ENCODE measurements around the gene ASB1. TPM values are rescaled to one million over a fixed set of nuclear protein-coding genes. Genes with fewer than 3 reads are reported as not detected.
"Not testable (repeated sequence)": the region's sequence is repeated elsewhere in the genome, so short reads cannot be mapped to it uniquely, and the experiment has no call there.

ASB1 gene
- total RNA-seq, 1 donor from 2014 or later: 31.0 TPM

DNA sequence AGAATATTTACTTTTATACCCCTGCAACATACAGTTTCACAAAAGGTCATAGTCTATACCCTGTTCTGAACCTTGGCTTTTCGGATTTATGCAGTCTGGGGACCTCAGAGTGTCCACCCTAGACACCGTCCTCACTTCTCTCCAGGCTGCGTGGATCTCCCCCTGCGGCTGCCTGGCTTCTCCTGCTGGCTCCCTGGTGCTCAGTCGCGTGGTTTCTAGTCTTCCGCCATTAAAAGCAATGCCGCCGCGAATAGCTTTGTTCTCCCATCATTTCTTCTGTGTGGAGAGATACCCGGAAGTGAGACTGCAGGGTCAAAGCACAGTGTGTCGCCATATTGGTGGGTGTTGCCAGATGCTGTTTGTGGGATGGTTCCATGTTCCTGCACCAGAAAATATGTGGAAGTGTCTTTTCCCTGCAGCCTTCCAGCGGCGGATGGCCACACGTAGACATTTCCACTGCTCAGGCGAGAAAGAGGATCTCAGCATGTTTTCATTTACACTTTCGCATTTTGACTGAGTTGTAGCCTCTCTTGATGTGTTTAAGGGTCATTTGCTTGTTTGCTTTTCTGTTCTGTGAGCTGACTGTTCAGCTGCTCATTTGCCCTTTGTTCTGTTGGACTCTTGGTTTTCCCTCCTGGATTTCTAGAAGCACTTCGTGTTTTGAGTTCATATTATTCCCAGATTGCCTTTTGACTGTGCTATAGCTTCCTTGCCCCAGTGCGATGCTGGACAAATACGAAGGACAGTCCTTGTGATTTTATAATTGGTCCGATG lies 22.9 kb upstream of the ASB1 start:
- DNase-seq (ENCODE audit: low spot score): no peak

DNA sequence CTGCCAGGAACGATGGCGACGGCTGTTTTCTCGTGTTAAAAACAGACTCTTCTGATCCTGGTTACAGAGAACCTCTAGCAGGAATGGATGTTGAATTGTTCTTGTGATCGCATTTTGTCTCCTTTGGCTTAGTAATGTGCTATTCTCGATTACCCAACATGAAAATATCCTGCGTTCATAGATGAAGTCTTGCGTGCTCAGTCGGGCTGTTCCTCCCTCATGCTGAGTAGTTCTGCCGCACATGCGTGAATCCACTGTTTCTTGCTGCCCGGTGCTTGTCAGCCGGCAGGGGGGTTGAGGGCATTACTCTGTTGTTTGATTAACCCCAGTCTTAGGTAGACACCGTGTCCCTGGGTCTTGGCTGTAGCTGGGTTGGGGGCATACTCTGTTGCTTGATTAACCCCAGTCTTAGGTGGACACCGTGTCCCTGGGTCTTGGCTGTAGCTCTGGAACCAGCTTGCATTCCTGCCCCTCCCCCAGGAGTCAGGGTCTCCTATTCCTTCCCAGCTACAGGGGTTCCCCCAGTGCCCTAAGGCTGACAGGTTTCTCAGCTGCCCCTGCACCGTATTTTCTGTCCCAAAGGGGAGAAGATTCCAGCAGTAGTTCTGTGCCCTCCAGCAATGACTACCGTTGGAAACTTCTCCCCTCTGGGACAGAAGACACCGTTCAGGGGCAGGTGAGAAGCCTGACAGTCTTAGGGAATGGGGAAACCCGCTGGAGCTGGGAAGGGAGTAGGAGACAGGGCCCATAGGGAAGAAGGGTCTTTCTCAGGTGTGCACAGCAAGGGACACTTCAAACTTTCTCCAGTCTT lies 22.1 kb upstream of the ASB1 start:
- DNase-seq (ENCODE audit: low spot score): no peak

GRCh38 chr2:238405217-238405555 lies 21.5 kb upstream of the ASB1 start:
- DNase-seq (ENCODE audit: low spot score): not testable (repeated sequence)

DNA sequence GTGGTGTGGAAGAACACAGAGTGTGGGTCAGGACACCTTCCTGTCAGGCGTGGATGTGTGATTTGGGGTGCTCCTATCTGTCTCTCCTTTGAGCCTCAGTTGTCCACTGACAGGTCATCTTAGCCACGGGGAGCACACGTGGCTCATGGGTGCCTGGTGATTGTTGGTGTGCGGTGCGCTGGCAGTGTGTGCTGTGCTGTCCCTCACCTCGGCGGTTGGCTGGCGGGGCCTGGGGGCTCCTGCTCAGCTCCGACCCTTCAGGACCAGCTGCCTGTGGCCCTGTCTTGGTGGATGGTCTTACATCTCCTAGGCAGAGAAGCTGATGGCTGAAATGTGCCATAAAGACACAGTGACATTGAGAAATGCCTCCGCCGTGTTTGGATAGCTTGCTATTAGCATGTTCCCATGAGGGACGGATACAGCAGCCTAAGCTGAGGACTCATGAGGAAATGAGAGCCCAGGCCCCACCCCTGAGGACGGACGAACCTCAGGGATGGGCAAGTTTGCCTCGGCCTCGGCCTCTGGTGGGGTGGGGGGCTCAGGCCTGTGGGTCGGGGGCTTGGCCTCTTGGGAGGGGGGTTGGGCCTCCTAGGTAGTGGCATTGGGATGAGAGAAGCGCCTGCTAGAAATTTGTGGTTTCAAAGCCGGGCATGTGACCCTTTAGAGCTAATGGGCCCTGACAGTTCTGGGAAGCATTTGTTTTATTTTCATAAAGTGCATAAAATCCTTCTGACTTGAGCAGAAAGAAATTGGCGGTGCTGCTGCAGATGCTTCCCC lies 20.3 kb upstream of the ASB1 start:
- no peak for DNase-seq (ENCODE audit: low spot score)

DNA sequence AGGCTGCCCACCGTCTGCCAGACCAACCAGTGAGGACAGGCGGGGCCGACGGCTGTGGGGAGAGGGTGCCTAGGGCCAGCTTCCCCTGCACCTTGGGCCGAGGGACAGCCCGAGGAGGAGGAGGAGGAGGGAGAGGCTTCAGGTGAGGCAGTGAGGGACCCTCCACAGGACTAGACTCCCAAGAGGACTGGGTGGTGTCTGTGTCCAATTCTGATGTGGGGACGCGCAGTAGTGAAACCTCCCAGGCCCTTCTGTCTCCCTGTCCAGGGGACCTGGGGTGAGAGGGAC lies 19.8 kb upstream of the ASB1 start:
- no peak for DNase-seq (ENCODE audit: low spot score)

- no peak for DNase-seq (ENCODE audit: low spot score)
These were observed 19.2 kb upstream of the ASB1 start for GRCh38 chr2:238407566-238407965.

DNA sequence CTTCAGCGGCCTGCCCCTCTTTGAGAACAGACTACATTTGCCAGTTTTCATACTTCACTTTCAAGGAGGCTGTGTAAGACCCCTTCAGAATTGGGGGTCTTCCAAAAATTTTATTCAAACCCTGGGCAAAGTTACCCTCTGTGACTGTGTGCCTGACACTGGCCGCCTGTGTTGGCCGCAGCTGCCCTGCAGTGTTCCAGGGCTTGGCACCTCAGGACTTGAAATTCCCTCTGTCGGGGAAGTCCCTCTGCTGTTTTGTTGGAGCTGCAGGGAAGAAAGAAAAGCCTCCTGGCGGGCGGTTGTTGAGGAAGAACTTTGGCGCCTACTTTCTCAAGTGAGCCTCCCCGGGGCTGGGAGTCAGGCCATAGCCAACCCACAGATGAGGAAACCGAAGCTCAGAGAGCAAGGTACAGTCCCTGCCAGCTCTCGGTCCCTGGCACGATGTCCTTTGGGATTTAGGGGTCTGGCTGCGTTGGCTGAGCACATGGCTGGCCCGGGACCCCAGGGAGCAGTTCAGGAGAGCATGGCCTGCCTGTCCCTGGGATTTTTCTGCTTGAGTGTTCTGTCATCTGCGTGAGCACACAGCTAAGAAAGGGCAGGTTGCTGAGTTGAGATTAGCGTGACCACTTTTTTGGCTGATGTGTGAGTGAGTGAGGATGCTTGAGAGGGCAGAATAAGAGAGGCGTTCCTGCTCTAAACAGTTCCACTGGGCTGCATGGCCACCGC lies 17.9 kb upstream of the ASB1 start:
- no peak for DNase-seq (ENCODE audit: low spot score)

DNA sequence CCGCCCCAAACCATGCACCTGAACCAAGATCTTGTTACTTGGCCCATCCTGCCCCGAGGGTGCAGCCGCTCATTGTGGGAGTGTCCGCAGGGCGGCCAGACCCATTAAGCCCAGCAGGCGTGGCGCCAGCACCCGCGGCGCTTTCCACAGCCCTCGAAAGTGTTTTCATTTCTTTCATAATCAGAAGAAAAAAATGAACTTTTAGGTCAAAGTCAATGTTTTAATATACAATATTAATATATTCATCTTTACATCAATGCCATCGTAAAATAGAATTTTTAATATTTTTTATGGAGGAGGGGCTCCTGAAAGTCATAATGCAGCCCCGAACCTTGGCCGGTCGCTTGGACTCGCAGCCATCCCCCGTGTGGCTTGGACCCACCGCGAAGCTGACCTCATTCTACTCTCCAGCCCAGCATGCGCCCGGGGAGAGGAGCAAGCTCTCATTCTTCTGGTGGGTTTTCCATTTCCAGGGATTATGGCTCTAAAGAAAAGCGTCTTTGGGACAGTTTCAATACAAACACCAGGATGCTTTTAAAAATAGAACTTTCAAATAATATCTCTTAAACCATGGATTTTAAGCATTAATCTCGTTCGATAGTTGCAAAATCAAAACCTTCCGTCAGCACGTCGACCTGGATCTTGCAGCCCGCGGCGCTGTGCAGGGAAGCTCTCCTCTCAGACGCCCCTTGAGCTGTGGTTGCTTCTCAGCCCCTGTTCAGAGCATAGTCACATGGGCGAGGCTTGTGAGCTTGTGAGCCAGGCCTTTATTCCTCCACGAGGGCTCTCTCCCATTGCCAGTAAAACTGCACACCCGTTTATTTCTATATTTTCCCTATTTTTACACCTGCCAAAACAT lies 17.2 kb upstream of the ASB1 start:
- no peak for DNase-seq (ENCODE audit: low spot score)

DNA sequence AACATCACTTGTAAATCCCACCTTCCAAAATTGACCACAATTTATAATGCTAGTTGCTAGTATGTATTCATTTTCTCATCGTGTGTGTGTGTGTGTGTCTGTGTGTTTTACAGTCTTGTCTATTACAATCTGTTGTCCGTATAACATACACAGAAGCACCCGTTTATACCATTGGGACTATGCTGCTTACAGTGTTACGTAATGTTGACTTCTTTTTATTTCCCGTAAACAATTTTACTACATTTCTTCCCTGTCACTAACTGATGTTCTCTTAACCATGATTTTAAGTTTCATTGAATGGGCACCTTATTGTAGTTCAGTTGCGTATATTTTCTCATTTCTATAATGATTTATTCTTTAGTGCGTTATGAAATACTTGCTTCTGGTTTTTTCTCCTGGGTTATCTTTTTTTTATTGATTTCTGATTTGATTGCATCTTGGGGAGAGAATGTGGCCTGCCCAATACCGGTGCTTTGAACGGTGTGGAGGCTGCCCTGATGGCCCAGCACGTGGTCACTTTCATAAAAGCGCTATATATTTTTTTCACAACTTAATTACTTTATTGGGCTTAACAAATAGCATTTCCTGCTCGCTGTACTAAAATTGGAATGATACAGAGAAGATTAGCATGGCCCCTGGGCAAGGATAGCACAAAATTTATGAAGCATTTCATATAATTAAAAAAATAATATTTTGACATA lies 14.5 kb upstream of the ASB1 start:
- no peak for DNase-seq (ENCODE audit: low spot score)

DNA sequence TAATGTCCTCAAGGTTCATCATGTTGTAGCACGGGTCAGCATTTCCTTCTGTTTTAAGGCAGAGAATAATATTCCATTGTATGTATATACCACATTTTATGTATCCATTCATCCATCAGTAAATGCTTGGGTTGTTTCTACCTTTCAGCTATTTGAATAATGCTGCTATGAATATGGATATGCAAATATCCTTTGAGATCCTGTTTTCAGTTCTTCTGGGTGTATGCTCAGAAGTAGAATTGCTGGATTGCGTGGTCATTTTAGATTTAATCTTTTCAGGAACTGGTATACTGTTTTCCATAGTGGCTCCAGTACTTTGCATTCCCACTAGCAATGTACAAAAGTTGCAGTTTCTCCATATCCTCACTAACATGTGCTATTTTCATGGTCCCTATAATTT lies 13.4 kb upstream of the ASB1 start:
- no peak for DNase-seq (ENCODE audit: low spot score)

DNA sequence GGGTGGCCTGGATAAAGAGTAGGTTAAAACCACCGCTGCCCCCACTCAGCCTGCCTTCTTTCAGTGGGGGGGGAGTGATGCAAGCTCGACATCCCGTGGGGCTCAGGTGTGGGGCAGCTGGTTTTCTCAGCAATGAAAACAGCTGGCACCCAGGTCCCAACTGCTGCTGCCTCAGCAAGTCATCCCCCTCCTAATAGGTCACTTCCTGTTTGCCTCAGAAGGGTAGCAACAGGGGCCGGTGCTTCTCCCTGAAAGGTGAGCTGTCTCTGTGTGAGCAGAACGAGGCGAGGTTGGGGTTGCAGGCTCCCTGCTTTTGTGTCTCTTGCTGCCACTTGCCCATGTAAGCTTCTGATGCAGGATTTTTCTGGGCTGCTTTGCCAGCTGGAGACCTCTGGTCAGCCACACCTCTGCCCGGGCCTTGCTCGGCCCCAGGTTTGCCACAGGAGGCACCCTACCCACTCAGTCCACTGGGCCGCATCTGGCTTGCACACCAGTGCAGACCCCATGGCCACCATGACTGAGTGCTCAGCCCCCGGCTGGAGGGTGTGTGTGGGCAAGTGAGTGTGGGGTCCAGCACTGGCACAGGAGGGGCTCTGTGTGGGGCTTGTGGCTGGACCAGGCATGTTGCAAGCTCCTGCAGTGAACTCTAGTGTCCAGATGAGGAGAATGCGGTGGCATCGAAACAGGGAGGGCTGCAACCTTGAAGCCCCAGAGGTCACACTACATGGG lies 11.5 kb upstream of the ASB1 start:
- DNase-seq (ENCODE audit: low spot score): no peak

DNA sequence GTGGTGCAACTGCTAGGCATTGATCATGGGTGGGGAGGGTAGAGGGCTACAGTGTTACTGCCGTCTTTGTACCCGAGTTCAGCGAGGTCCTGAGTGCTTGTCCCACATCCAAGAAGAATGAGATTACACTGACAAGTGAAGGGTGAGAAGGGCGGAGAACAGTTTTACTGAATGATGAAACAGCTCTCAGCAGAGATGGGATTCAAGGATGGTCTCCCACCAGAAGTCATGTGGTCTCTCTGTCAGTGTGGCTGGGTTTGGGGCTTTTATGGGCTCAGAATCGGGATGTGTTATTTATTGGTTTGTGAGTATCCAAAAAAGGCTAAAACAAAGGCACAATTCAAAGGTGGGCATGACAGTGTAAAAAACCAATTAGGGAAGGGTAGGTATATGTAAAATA lies 10.8 kb upstream of the ASB1 start:
- no peak for DNase-seq (ENCODE audit: low spot score)

DNA sequence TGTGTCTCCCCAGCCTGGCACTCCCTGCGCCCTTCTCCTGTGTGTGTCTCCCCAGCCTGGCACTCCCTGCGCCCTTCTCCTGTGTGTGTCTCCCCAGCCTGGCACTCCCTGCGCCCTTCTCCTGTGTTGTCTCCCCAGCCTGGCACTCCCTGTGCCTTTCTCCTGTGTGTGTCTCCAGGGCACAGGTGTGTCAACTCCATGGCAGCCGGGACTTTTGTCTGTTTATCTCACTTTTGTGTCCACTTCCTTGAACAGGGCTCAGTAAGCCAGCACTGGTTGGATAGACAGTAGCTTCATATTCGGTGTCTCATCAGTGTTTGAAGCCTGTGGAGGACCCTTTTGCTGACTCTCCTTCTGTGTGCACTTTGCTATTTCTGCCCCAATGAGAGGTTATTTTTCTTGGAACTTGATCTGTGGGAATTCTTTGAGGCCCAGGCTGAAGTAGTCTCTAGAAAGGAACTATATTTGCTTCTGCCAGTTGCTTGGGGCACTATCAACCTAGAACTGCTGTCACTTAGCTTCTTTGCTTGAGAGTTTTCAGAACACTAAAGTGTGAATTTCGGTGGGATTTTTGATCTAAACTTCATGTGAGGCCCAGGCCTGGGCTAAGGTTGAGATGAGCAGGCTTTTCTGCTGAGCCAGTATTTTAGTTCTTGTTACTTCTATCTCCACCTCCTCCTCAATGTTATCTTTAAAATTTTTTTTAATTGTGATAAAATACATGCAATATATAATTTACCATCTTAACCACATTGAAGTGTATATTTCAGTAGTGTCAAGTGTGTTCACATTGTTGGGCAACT lies 8.3 kb upstream of the ASB1 start:
- DNase-seq (ENCODE audit: low spot score): no peak

- DNase-seq (ENCODE audit: low spot score): no peak
These were observed 7.7 kb upstream of the ASB1 start for GRCh38 chr2:238418999-238419546.

GRCh38 chr2:238420442-238420841 lies 6.3 kb upstream of the ASB1 start:
- no peak for DNase-seq (ENCODE audit: low spot score)

GRCh38 chr2:238420878-238421694 lies 5.6 kb upstream of the ASB1 start:
- DNase-seq (ENCODE audit: low spot score): no peak

- DNase-seq (ENCODE audit: low spot score): no peak
These were observed 5.1 kb upstream of the ASB1 start for GRCh38 chr2:238421695-238422035.
